GM18873 (cell line): ENCODE results near the gene TARP.

ENCODE experiments used
- ATAC-seq: cut with Tn5 transposase; IDR thresholded peaks from one replicate; pipeline ENCODE4 v1.9.1; 2021; ENCODE audit warnings: mild to moderate bottlenecking, moderate library complexity, moderate number of reproducible peaks; ENCODE audit not compliant: unreplicated experiment, low FRiP score

The TARP gene

GRCh38 chr7:38223306-38223705 lies 50.1 kb downstream of the TARP start:
- ATAC-seq, result no peak

- no peak for ATAC-seq
Observed at GRCh38 chr7:38222481-38223096, 50.8 kb downstream of the TARP start.

- ATAC-seq, result peak; percentile 61
Observed at GRCh38 chr7:38220452-38220851, 53.0 kb downstream of the TARP start.

- no peak for ATAC-seq
Observed at GRCh38 chr7:38217672-38218071, 55.8 kb downstream of the TARP start.

GRCh38 chr7:38215735-38216670 lies 57.4 kb downstream of the TARP start:
- ATAC-seq, result peak; percentile 87

- ATAC-seq, result no peak
Observed at GRCh38 chr7:38215115-38215514, 58.3 kb downstream of the TARP start.

GRCh38 chr7:38211940-38212339 lies 61.5 kb downstream of the TARP start:
- ATAC-seq, result no peak

- ATAC-seq, result no peak
Observed at GRCh38 chr7:38211486-38211885, 62.0 kb downstream of the TARP start.
